GM12865 (cell line): ENCODE measurements around the gene INPP4B.
"Not testable (repeated sequence)": the region's sequence is repeated elsewhere in the genome, so short reads cannot be mapped to it uniquely, and the experiment has no call there.

Experiments
- DNase-seq: peaks from one replicate; pipeline ENCODE4 v3.0.0; 2010; ENCODE audit warnings: low read depth
- H3K4me3 ChIP-seq: 2 replicates; pipeline ENCODE4 v1.5.1; 2011; ENCODE audit warnings: mild to moderate bottlenecking, low read depth, low read length, control low read depth
- CTCF ChIP-seq: IDR thresholded peaks from 2 replicates; pipeline ENCODE4 v1.5.1; 2011; ENCODE audit warnings: low read length, control low read depth, low read depth, inconsistent platforms; ENCODE audit not compliant: insufficient read depth; ENCODE audit errors: missing control alignments

INPP4B gene

GRCh38 chr4:142088906-142089305 lies 757.2 kb downstream of the INPP4B start:
- H3K4me3 ChIP-seq: no peak overlapping the region
- no peak for TF ChIP-seq CTCF
- DNase-seq: no peak

- no peak for TF ChIP-seq CTCF
- no peak overlapping the region for H3K4me3 ChIP-seq
- no peak for DNase-seq
These were observed 760.4 kb downstream of the INPP4B start for GRCh38 chr4:142085513-142086292.

GRCh38 chr4:142083264-142083663 lies 762.8 kb downstream of the INPP4B start:
- no peak overlapping the region for H3K4me3 ChIP-seq
- TF ChIP-seq CTCF: no peak

GRCh38 chr4:142081025-142081424 lies 765.1 kb downstream of the INPP4B start:
- DNase-seq: no peak
- no peak overlapping the region for H3K4me3 ChIP-seq
- no peak for TF ChIP-seq CTCF

More at GRCh38 chr4:142083264-142083663, 762.8 kb downstream of the INPP4B start:
- DNase-seq: no peak

- DNase-seq: no peak
- no peak overlapping the region for H3K4me3 ChIP-seq
- no peak for TF ChIP-seq CTCF
These were observed 766.1 kb downstream of the INPP4B start for GRCh38 chr4:142079959-142080358.

GRCh38 chr4:142077048-142077447 lies 769.1 kb downstream of the INPP4B start:
- TF ChIP-seq CTCF: no peak
- no peak for DNase-seq
- no peak overlapping the region for H3K4me3 ChIP-seq

- DNase-seq, H3K4me3 ChIP-seq: not testable (repeated sequence)
These were observed 777.8 kb downstream of the INPP4B start for GRCh38 chr4:142068304-142068703.

GRCh38 chr4:142066562-142066961 lies 779.5 kb downstream of the INPP4B start:
- not testable (repeated sequence) for DNase-seq, H3K4me3 ChIP-seq
